Stimulated activated CD4-positive, alpha-beta T cell treated with anti-CD3 and anti-CD28 coated beads, Interleukin-1b, Interleukin-23, amount 100 ng/mL, for 1 hour (primary cell): ENCODE data around the gene CHRNA3.
"Not testable (repeated sequence)": the region's sequence is repeated elsewhere in the genome, so short reads cannot be mapped to it uniquely, and the experiment has no call there.

Source experiments
- DNase-seq, 2 donors: peaks; one replicate each; pipeline ENCODE4 v3.0.0-alpha.2; 2020; ENCODE audit warnings: low read depth in 2 of 2

Gene CHRNA3

GRCh38 chr15:78560201-78560600, 60.6 kb downstream of the CHRNA3 start:
- DNase-seq, result not testable (repeated sequence)

- DNase-seq, result no peak
Observed at GRCh38 chr15:78552597-78552996, 68.2 kb downstream of the CHRNA3 start.

GRCh38 chr15:78551902-78552301, 68.9 kb downstream of the CHRNA3 start:
- no peak for DNase-seq

- DNase-seq, result no peak
Observed at GRCh38 chr15:78550815-78551214, 70.0 kb downstream of the CHRNA3 start.

GRCh38 chr15:78550194-78550593, 70.6 kb downstream of the CHRNA3 start:
- no peak for DNase-seq
